G401 (cell line): ENCODE data around the gene GATA5. TPM values are rescaled to one million over a fixed set of nuclear protein-coding genes. Genes with fewer than 3 reads are reported as not detected.

ENCODE experiments used
- DNase-seq: peaks from one replicate; pipeline ENCODE4 v3.0.0-alpha.2; 2015; ENCODE audit warnings: low spot score
- in situ Hi-C: cut with HindIII; loops from 2 replicates; pipeline ENCODE4 v1.10.0; 2016; ENCODE audit warnings: low sequenced_read_pairs, mixed read lengths
- total RNA-seq: library from RNA; depleted of rRNA; stranded (reverse); fragments of >200 nt; shearing (Covaris generic); gene quantifications from 2 replicates; pipeline ENCODE4 v1.2.3, GENCODE V29; 2014

Gene GATA5
- total RNA-seq, 1 experiment from 2014 or later, result 0.71 TPM

- in situ Hi-C loops, result no loop called here
These were observed 50.3 kb downstream of the GATA5 start for GRCh38 chr20:62425281-62426058.

GRCh38 chr20:62424249-62425107 lies 51.3 kb downstream of the GATA5 start:
- in situ Hi-C loops, result no loop called here
- DNase-seq, result no peak

More at GRCh38 chr20:62425281-62426058, 50.3 kb downstream of the GATA5 start:
- no peak for DNase-seq

GRCh38 chr20:62423326-62423706 lies 52.5 kb downstream of the GATA5 start:
- DNase-seq, result no peak
- in situ Hi-C loops, result no loop called here

GRCh38 chr20:62422636-62423325 lies 53.0 kb downstream of the GATA5 start:
- no peak for DNase-seq
- in situ Hi-C loops, result no loop called here

- in situ Hi-C loops, result no loop called here
- DNase-seq, result no peak
These were observed 54.1 kb downstream of the GATA5 start for GRCh38 chr20:62421716-62421990.

- no peak for DNase-seq
- in situ Hi-C loops, result no loop called here
These were observed 54.7 kb downstream of the GATA5 start for GRCh38 chr20:62420846-62421715.

- no peak for DNase-seq
- in situ Hi-C loops, result no loop called here
These were observed 56.0 kb downstream of the GATA5 start for GRCh38 chr20:62419759-62420158.

GRCh38 chr20:62418709-62419487 lies 56.9 kb downstream of the GATA5 start:
- in situ Hi-C loops, result no loop called here
- no peak for DNase-seq

- in situ Hi-C loops, result no loop called here
- no peak for DNase-seq
These were observed 57.6 kb downstream of the GATA5 start for GRCh38 chr20:62417981-62418708.

GRCh38 chr20:62416651-62417637 lies 58.9 kb downstream of the GATA5 start:
- no peak for DNase-seq
- in situ Hi-C loops, result no loop called here

- in situ Hi-C loops, result no loop called here
- no peak for DNase-seq
These were observed 60.3 kb downstream of the GATA5 start for GRCh38 chr20:62415354-62416111.

GRCh38 chr20:62413896-62414481 lies 61.8 kb downstream of the GATA5 start:
- DNase-seq, result no peak
- in situ Hi-C loops, result no loop called here
